Measurements from ENCODE around the gene CCR9.

DNA sequence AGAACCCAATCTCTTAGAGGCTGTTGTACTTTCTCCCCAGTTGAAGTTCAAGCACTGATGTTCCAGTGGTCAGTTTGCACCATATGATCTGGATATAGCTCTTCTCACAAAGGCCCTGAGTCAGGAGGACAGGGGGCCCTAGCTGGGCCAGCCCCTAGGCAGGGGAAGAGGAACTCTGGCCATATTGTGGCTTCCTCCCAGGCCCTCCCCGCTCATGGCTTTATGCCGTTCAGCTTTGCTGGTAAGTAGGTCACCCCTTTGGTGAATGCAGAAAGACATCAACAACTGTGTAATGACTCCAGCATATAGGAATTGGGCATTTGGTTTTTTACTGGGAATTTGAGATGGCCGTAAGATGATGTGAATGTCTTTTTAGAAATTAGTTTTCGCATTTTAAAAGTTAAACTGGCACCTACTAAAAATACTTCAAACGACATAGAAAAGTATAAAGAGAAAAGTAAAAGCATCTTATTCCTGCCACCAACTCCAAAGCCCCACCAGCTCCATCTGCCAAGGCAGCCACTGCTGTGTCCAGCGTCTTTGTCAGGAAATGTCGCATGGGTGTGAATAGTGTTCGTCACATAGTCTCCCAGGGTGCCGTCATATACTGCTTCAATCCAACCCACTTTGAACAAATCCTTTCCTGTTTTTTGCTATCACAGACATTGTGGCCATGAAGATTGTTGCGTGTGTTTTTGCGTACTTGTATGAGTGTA, 25.3 kb downstream of the CCR9 start:
- TF ChIP-seq, protein P1, sequence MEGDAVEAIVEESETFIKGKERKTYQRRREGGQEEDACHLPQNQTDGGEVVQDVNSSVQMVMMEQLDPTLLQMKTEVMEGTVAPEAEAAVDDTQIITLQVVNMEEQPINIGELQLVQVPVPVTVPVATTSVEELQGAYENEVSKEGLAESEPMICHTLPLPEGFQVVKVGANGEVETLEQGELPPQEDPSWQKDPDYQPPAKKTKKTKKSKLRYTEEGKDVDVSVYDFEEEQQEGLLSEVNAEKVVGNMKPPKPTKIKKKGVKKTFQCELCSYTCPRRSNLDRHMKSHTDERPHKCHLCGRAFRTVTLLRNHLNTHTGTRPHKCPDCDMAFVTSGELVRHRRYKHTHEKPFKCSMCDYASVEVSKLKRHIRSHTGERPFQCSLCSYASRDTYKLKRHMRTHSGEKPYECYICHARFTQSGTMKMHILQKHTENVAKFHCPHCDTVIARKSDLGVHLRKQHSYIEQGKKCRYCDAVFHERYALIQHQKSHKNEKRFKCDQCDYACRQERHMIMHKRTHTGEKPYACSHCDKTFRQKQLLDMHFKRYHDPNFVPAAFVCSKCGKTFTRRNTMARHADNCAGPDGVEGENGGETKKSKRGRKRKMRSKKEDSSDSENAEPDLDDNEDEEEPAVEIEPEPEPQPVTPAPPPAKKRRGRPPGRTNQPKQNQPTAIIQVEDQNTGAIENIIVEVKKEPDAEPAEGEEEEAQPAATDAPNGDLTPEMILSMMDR (conservative IDR thresholded peaks at IDR 0.05; ENCODE audit: low read length), result no peak
- no peak for TF ChIP-seq EZH2phosphoT487 (IDR thresholded peaks at IDR 0.05; ENCODE audit: borderline replicate concordance)

All from Loucy (cell line).